Measurements from ENCODE around the gene UBTF.

DNA sequence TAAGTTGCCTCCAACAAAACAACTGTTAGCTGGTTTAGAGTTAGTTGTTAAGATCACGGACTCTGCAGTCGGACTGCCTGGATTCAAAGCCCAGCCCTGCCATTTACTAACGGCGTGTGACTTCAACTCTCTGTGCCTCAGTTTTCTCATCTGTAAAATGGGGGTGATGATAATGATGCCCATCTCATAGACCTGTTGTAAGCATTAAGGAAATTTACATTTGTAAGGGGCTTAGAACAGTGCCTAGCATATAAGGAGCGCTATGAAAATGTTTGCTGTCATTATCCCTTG lies 47.6 kb upstream of the UBTF start:
- TF ChIP-seq, protein P1, sequence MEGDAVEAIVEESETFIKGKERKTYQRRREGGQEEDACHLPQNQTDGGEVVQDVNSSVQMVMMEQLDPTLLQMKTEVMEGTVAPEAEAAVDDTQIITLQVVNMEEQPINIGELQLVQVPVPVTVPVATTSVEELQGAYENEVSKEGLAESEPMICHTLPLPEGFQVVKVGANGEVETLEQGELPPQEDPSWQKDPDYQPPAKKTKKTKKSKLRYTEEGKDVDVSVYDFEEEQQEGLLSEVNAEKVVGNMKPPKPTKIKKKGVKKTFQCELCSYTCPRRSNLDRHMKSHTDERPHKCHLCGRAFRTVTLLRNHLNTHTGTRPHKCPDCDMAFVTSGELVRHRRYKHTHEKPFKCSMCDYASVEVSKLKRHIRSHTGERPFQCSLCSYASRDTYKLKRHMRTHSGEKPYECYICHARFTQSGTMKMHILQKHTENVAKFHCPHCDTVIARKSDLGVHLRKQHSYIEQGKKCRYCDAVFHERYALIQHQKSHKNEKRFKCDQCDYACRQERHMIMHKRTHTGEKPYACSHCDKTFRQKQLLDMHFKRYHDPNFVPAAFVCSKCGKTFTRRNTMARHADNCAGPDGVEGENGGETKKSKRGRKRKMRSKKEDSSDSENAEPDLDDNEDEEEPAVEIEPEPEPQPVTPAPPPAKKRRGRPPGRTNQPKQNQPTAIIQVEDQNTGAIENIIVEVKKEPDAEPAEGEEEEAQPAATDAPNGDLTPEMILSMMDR (IDR thresholded peaks at IDR 0.05), result no peak
- TF ChIP-seq POLR2AphosphoS5 (IDR thresholded peaks at IDR 0.05) (no peak), EP300 (IDR thresholded peaks at IDR 0.05) (no peak)

Data from suprapubic skin (tissue), 4 donors.